GM23338 (cell line): ENCODE results near the gene WSCD2. TPM values are rescaled to one million over a fixed set of nuclear protein-coding genes. Genes with fewer than 3 reads are reported as not detected.

ENCODE experiments used
- ATAC-seq: fragments of 200-7000 bp; cut with Tn5 transposase; 3 replicates; pipeline ENCODE4 v1.9.1; 2020
- DNase-seq: peaks from one replicate; pipeline ENCODE4 v3.0.0-alpha.2; 2015; ENCODE audit warnings: low spot score
- H2AFZ ChIP-seq: fragments of 200-600 bp; sonication (generic); 2 replicates; pipeline ENCODE4 v1.8.0; 2016; ENCODE audit warnings: antibody characterized with exemption, mild to moderate bottlenecking, moderate library complexity
- H3F3A ChIP-seq: fragments of 200-600 bp; sonication (generic); replicated peaks from 2 replicates; pipeline ENCODE4 v1.8.0; 2017; ENCODE audit warnings: antibody characterized with exemption, mixed run types, low read depth
- H3K27ac ChIP-seq: fragments of 200-600 bp; sonication (generic); 2 replicates; pipeline ENCODE4 v1.6.1; 2016; ENCODE audit warnings: low read depth
- H3K27me3 ChIP-seq: fragments of 200-600 bp; sonication (generic); 2 replicates; pipeline ENCODE4 v1.8.0; 2016; ENCODE audit warnings: mild to moderate bottlenecking, mixed run types, moderate library complexity; ENCODE audit not compliant: insufficient read depth
- H3K36me3 ChIP-seq: fragments of 200-600 bp; sonication (generic); 2 replicates; pipeline ENCODE4 v1.8.0; 2016; ENCODE audit warnings: mild to moderate bottlenecking; ENCODE audit not compliant: insufficient read depth
- H3K4me1 ChIP-seq: fragments of 200-600 bp; sonication (generic); 2 replicates; pipeline ENCODE4 v1.8.0; 2016; ENCODE audit warnings: mild to moderate bottlenecking, moderate library complexity; ENCODE audit not compliant: insufficient read depth
- H3K4me2 ChIP-seq: fragments of 200-600 bp; sonication (generic); 2 replicates; pipeline ENCODE4 v1.7.1; 2017; ENCODE audit warnings: mixed run types
- H3K4me3 ChIP-seq: fragments of 200-600 bp; sonication (generic); 2 replicates; pipeline ENCODE4 v1.6.1; 2016; ENCODE audit warnings: mixed run types
- H3K79me2 ChIP-seq: fragments of 200-600 bp; sonication (generic); replicated peaks from 2 replicates; pipeline ENCODE4 v1.8.0; 2017; ENCODE audit warnings: mild to moderate bottlenecking; ENCODE audit not compliant: insufficient read depth
- H3K9me2 ChIP-seq: fragments of 200-600 bp; sonication (generic); 2 replicates; pipeline ENCODE4 v1.8.0; 2017; ENCODE audit not compliant: insufficient read depth
- H4K20me1 ChIP-seq: fragments of 200-600 bp; sonication (generic); replicated peaks from 2 replicates; pipeline ENCODE4 v1.8.0; 2017; ENCODE audit warnings: mild to moderate bottlenecking; ENCODE audit not compliant: insufficient read depth
- H3K27ac Mint-ChIP-seq: 2 replicates; pipeline ENCODE4 v1.8.0; 2020; ENCODE audit warnings: inconsistent platforms, mild to moderate bottlenecking, moderate library complexity, mixed read lengths
- H3K27me3 Mint-ChIP-seq: 3 replicates; pipeline ENCODE4 v1.8.0; 2022; ENCODE audit warnings: low read depth, mild to moderate bottlenecking, moderate library complexity, mixed read lengths, inconsistent platforms; ENCODE audit not compliant: insufficient read depth, poor library complexity
- H3K36me3 Mint-ChIP-seq: 3 replicates; pipeline ENCODE4 v1.8.0; 2021; ENCODE audit warnings: low read depth, mild to moderate bottlenecking, inconsistent platforms, moderate library complexity, mixed read lengths
- H3K4me1 Mint-ChIP-seq: 3 replicates; pipeline ENCODE4 v1.8.0; 2020; ENCODE audit warnings: mild to moderate bottlenecking, inconsistent platforms, mixed read lengths
- H3K4me3 Mint-ChIP-seq: 3 replicates; pipeline ENCODE4 v1.8.0; 2021; ENCODE audit warnings: moderate library complexity, mild to moderate bottlenecking, inconsistent platforms, mixed read lengths
- H3K9me3 Mint-ChIP-seq: 3 replicates; pipeline ENCODE4 v1.8.0; 2020; ENCODE audit warnings: moderate library complexity, mild to moderate bottlenecking, inconsistent platforms, mixed read lengths
- EZH2phosphoT487 ChIP-seq: fragments of 200-600 bp; sonication (generic); IDR thresholded peaks from one replicate; pipeline ENCODE4 v1.8.1; 2018; ENCODE audit warnings: antibody characterized with exemption; ENCODE audit not compliant: unreplicated experiment
- POLR2AphosphoS5 ChIP-seq: IDR thresholded peaks from 2 replicates; pipeline ENCODE4 v1.6.1; 2016; ENCODE audit warnings: antibody characterized with exemption, low read depth
- STAT1 ChIP-seq: IDR thresholded peaks from one replicate; pipeline ENCODE4 v1.6.1; 2016; ENCODE audit warnings: antibody characterized with exemption; ENCODE audit not compliant: unreplicated experiment
- ZNF462 ChIP-seq: fragments of 250-450 bp; sonication (Bioruptor Pico); IDR thresholded peaks from 2 replicates; pipeline ENCODE4 v1.5.0; 2020; ENCODE audit warnings: mild to moderate bottlenecking, moderate library complexity
- polyA plus RNA-seq: library from polyadenylated mRNA; unstranded; fragments of >200 nt; fragmentation: Nextera tagmentation; extraction: Ambion mirVana; gene quantifications from 2 replicates; pipeline ENCODE4 v1.2.1, GENCODE V29; 2016
- total RNA-seq: library from RNA; depleted of rRNA; stranded (reverse); fragments of >200 nt; shearing (Covaris generic); gene quantifications from 2 replicates; pipeline ENCODE4 v1.2.3, GENCODE V29; 2014
- TF ChIP-seq, protein P1 (sequence below): IDR thresholded peaks from one replicate; pipeline ENCODE4 v1.6.1; 2018; ENCODE audit warnings: antibody characterized with exemption; ENCODE audit not compliant: unreplicated experiment
- TF ChIP-seq, protein P2 (sequence below), 2 experiments: fragments of 200-600 bp in 1 of 2; sonication (generic) in 1 of 2; conservative IDR thresholded peaks; 2 replicates each; pipeline versions ENCODE4 v1.5.1 to v1.6.1; 2016 to 2017; ENCODE audit warnings: antibody characterized with exemption in 2 of 2, low read depth in 2 of 2, mild to moderate bottlenecking in 2 of 2, moderate library complexity in 1 of 2

Gene WSCD2
- total and polyA plus RNA-seq, 2 experiments from 2014 or later, result 0.66 to 3.1 TPM

GRCh38 chr12:108204117-108204987 is 75.3 kb downstream of the WSCD2 start:
- H3K27ac ChIP-seq, result no peak overlapping the region
- no peak overlapping the region for H3K27ac Mint-ChIP-seq

More at GRCh38 chr12:108204117-108204987, 75.3 kb downstream of the WSCD2 start:
- H3K27me3 Mint-ChIP-seq, result peaks cover 5% of the 10 kb centered on the region
- ATAC-seq (no peak), DNase-seq (no peak)
- no peaks in the 10 kb centered on the region for H3K27me3 ChIP-seq
- H3K4me1 Mint-ChIP-seq, result peaks cover 17% of the 10 kb centered on the region
- H3K36me3 Mint-ChIP-seq, result peaks cover 8% of the 10 kb centered on the region; the same call in 2 of the 3 replicates
- no peak overlapping the region for H3K4me3 ChIP-seq
- no peaks in the 10 kb centered on the region for H3F3A ChIP-seq
- H3K9me2 ChIP-seq, result no peaks in the 10 kb centered on the region
- no peak overlapping the region for H3K4me2 ChIP-seq
- TF ChIP-seq ZNF462 (CRISPR knock-in tag) (no peak), POLR2AphosphoS5 (no peak), EZH2phosphoT487 (no peak), STAT1 (no peak)
- TF ChIP-seq, protein P1, sequence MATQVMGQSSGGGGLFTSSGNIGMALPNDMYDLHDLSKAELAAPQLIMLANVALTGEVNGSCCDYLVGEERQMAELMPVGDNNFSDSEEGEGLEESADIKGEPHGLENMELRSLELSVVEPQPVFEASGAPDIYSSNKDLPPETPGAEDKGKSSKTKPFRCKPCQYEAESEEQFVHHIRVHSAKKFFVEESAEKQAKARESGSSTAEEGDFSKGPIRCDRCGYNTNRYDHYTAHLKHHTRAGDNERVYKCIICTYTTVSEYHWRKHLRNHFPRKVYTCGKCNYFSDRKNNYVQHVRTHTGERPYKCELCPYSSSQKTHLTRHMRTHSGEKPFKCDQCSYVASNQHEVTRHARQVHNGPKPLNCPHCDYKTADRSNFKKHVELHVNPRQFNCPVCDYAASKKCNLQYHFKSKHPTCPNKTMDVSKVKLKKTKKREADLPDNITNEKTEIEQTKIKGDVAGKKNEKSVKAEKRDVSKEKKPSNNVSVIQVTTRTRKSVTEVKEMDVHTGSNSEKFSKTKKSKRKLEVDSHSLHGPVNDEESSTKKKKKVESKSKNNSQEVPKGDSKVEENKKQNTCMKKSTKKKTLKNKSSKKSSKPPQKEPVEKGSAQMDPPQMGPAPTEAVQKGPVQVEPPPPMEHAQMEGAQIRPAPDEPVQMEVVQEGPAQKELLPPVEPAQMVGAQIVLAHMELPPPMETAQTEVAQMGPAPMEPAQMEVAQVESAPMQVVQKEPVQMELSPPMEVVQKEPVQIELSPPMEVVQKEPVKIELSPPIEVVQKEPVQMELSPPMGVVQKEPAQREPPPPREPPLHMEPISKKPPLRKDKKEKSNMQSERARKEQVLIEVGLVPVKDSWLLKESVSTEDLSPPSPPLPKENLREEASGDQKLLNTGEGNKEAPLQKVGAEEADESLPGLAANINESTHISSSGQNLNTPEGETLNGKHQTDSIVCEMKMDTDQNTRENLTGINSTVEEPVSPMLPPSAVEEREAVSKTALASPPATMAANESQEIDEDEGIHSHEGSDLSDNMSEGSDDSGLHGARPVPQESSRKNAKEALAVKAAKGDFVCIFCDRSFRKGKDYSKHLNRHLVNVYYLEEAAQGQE, result no peak
- TF ChIP-seq, protein P2, sequence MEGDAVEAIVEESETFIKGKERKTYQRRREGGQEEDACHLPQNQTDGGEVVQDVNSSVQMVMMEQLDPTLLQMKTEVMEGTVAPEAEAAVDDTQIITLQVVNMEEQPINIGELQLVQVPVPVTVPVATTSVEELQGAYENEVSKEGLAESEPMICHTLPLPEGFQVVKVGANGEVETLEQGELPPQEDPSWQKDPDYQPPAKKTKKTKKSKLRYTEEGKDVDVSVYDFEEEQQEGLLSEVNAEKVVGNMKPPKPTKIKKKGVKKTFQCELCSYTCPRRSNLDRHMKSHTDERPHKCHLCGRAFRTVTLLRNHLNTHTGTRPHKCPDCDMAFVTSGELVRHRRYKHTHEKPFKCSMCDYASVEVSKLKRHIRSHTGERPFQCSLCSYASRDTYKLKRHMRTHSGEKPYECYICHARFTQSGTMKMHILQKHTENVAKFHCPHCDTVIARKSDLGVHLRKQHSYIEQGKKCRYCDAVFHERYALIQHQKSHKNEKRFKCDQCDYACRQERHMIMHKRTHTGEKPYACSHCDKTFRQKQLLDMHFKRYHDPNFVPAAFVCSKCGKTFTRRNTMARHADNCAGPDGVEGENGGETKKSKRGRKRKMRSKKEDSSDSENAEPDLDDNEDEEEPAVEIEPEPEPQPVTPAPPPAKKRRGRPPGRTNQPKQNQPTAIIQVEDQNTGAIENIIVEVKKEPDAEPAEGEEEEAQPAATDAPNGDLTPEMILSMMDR (conservative IDR thresholded peaks at IDR 0.05; ENCODE audit: low read depth in 2 of 2), result no peak
- H3K4me3 Mint-ChIP-seq, result no peak overlapping the region
- H3K79me2 ChIP-seq, result no peaks in the 10 kb centered on the region
- no peak overlapping the region for H2AFZ ChIP-seq
- no peaks in the 10 kb centered on the region for H3K36me3 ChIP-seq
- H4K20me1 ChIP-seq, result no peaks in the 10 kb centered on the region
- peaks cover 4% of the 10 kb centered on the region; the same call in 2 of the 3 replicates for H3K9me3 Mint-ChIP-seq
- no peaks in the 10 kb centered on the region for H3K4me1 ChIP-seq
